NCI-H1694 treated with DMSO at 0.1 percent for 48 hours (cell line): ENCODE data around the gene VWA3A.
"Not testable (repeated sequence)": the region's sequence is repeated elsewhere in the genome, so short reads cannot be mapped to it uniquely, and the experiment has no call there.

Experiments used
- DNase-seq: peaks from one replicate; lab custom pipeline; 2025; lab: John Stamatoyannopoulos, UW

The VWA3A gene

DNA sequence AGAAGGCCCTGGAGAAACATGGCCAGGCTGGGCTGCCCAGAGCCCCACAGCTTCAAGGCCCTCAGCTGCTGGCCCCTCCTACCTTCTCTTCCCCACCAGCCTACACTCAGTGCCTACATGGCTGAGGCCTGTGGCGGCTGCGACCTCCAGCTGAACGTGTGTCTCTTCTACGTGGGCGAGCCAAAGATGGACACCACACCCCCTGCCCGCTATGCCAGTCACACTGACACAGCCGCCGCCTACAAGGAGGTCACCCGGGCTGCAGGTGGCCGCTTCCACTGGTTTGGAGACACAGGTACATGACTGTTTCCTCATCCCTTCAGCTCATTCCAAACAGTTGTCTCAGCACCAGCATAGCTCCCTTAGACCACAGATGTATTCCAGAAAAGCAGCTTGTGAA, 40.5 kb downstream of the VWA3A start:
- DNase-seq, result no peak

DNA sequence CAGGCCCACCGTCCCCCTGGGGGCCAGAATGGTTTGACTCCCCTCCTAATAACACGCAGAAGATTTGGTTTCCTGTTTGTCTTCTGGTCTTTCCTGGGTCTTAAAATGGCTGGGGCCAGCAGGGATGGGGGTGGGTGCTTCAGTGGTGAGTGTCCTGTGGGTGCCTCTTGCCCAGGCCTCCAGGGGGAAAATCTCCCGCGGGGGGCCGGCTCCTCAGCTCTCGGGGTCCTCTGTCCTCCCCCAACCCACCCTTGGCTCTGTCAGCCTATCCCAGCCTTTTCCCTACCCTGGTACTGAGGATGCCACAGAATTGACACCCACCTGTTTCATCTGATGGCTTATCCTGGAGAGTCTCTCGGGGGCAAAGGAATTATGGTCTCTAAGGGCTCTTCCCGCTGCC, 46.1 kb downstream of the VWA3A start:
- DNase-seq, result no peak

- DNase-seq, result no peak
Observed at GRCh38 chr16:22139008-22139407, 46.7 kb downstream of the VWA3A start.

- DNase-seq, result no peak
Observed at GRCh38 chr16:22139732-22140131, 47.4 kb downstream of the VWA3A start.

- no peak for DNase-seq
Observed at GRCh38 chr16:22141767-22142166, 49.4 kb downstream of the VWA3A start.

DNA sequence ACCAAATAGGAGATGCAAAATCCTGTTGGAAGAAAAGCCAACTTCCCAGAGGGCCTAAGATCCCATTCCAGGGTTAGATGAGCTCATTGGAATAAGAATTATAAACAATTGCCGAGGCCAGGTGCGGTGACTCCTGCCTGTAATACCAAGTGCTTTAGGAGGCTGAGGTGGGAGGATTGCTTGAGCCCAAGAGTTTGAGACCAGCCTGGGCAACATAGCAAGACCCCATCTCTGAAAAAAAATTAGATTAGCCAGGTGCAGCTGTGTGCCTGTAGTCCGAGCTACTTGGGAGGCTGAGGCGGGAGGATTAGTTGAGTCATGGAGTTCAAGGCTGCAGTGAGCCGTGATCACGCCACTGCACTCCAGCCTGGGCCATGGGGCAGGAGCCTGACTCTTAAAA, 52.2 kb downstream of the VWA3A start:
- DNase-seq, result no peak

DNA sequence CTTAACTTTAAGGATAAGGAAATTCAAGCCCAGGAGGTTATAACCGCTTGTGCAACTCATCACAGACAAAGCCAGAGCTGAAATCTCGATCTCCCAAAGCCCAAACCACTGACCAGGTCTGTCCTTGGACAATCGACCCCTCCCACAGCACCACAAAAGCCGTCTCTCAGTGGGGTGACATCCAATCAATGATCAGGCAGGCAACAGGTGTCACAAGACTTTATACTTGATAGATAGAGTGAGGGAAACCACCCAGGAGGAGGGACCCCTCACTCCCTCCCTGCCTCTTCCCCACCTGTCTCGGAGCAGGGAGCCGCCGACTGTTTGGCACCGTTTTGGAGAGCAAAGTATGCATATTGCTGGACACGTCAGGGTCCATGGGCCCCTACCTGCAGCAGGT, 55.5 kb downstream of the VWA3A start:
- no peak for DNase-seq

DNA sequence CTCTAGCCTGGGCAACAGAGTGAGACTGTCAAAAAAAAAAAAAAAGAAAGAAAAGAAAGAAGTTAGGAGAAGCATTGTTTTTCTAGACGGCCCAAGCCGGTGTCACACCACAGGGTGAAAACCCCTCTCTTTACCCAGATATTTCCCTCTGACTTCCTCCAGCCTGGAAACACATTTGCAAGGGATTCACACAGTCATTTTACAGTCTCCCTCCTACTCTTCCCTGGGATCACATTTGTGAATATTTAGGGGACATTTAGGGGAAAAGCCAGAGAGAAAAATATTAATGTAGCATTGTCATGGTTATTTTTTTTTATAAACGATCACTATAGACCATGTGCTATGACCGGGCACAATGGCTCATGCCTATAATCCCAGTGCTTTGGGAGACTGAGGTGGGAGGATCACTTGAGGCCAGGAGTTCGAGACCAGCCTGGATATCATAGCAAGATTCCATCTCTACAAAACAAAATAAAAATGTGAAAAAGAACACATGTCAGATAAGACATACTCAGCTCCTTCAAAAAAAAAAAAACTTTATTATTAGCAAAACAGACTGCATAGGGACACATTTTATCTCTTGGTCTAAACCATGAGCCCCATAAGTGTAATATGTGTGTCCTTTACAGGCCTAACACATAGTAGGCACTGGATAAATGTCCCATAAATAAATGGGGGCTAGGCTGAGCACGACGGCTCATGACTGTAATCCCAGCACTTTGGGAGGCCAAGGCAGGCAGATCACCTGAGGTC, 59.1 kb downstream of the VWA3A start:
- DNase-seq, result no peak

DNA sequence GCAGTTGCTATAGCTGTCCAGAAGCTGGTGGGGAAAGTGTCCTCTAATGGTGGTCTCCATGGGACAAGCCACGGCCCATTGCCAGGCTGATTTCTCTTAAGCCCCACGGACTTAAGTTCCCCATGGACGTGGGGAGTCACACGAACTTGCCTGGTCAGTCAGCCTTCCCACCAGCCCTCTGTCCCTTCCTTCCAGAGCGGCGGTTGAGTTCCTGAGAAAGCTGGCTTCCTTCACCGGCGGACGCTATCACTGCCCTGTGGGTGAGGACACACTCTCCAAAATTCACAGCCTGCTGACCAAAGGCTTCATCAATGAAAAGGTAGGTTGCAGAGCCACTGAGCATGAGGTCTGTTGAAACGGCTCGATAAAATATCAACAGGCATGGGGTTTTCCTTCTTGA, 60.0 kb downstream of the VWA3A start:
- no peak for DNase-seq

DNA sequence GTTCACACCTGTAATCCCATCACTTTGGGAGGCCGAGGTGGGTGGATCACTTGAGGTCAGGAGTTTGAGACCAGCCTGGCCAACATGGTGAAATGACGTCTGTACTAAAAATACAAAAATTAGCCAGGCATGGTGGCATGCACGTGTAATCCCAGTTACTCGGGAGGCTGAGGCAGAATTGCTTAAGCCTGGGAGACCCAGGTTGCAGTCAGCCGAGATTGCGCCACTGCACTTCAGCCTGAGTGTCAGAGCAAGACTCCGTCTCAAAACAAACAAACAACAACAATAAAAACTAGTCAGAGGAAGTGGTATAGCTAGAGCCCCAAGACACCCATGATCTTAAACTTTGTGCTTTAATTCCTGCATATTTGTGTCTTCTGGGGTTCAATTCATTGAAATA, 60.7 kb downstream of the VWA3A start:
- DNase-seq, result not testable (repeated sequence)

- DNase-seq, result no peak
Observed at GRCh38 chr16:22161401-22161800, 69.1 kb downstream of the VWA3A start.

GRCh38 chr16:22161999-22162655, 69.8 kb downstream of the VWA3A start, which contains the start of gene SDR42E2:
Gene SDR42E2 (plus strand): TSS chr16:22162506. CDS start chr16:22165583, 3,077 bp downstream.
- no peak for DNase-seq

DNA sequence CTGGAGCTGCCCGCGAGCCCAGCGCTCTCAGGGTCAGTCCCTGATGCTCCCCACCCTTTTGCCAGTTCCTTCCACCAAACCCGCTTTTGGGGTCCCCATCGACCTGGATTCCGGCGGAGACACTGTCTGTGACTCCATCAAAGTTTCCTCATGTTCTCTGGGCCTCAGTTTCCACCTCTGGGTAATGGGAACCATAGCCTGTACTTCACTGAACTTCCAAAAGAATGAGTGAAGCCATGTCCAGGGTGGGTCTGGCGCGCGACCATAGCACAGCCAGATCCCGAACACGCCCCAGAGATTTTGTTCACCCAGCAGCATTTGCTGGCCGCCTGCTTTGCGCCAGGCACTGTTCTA, 70.3 kb downstream of the VWA3A start:
- DNase-seq, result no peak

- DNase-seq, result no peak
Observed at GRCh38 chr16:22163806-22164205, 71.5 kb downstream of the VWA3A start.

GRCh38 chr16:22164482-22164881, 72.1 kb downstream of the VWA3A start:
- no peak for DNase-seq

- no peak for DNase-seq
Observed at GRCh38 chr16:22165508-22166285, 73.4 kb downstream of the VWA3A start.

GRCh38 chr16:22171953-22172352, 79.6 kb downstream of the VWA3A start:
- DNase-seq, result no peak

DNA sequence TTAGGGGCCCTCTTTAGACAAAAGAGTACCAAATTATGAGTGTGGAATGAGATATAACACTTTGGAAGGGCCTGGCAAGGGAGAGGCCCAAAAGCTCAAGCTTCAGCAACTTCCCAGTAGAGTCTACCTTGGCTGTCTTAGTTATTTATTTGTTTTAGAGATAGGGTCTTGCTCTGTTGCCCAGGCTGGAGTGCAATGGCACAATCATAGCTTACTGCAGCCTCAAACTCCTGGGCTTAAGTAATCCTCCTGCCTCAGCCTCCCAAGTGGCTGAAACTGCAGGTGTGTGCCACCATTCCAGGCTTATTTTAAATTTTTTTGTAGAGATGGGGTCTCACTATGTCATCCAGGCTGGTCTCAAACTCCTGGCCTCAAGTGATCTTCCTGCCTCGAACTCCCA, 80.3 kb downstream of the VWA3A start:
- not testable (repeated sequence) for DNase-seq

GRCh38 chr16:22174642-22175041, 82.3 kb downstream of the VWA3A start:
- no peak for DNase-seq

- DNase-seq, result no peak
Observed at GRCh38 chr16:22177968-22178930, 85.9 kb downstream of the VWA3A start.

DNA sequence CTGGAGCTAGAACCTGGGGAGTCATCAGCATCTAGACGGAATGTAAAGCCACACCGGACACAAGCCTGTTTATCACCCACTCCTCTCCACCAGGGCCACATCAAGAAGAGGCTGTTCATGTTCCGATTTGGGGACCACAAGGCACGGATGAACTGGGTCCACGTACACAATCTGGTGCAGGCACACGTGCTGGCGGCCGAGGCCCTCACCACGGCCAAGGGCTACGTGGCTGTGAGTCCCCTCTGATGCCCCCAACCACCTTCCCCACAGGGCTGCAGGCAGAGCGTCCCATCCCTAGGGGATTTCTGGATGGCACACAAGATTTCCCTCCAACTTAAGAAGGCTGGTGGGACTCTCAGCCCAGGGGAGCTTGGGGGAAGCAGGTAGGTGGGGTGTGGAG, 89.1 kb downstream of the VWA3A start:
- DNase-seq, result no peak

GRCh38 chr16:22181843-22182242, 89.5 kb downstream of the VWA3A start:
- DNase-seq, result no peak
